Endothelial cell of umbilical vein (primary cell): ENCODE measurements around the gene A4GNT. TPM values are rescaled to one million over a fixed set of nuclear protein-coding genes. Genes with fewer than 3 reads are reported as not detected.

ENCODE experiments used
- BruUV-seq: library from RNA; stranded (reverse); fragments of 400-500 nt; replicated peaks from 2 replicates; lab custom pipeline; 2021; lab: Mats Ljungman, UMichigan
- CTCF ChIA-PET: fragments of 300-600, 350-600 bp; sonication (Branson Sonifier 250); formaldehyde crosslinking; loops from one replicate; lab custom pipeline; 2021; ENCODE audit warnings: antibody characterized with exemption, inconsistent platforms; lab: Charles Lee
- POLR2A ChIA-PET: fragments of 300-600, 350-600 bp; sonication (Branson Sonifier 250); formaldehyde crosslinking; loops from one replicate; lab custom pipeline; 2021; ENCODE audit warnings: antibody characterized with exemption, inconsistent platforms; lab: Charles Lee
- DNase-seq: peaks from one replicate; pipeline ENCODE4 v3.0.0-alpha.2; 2011; ENCODE audit warnings: low read depth, low spot score
- FAIRE-seq: peaks from 2 replicates; lab custom pipeline; 2011; peaks lifted over from hg19 to GRCh38; lab: Jason Lieb, UNC
- H2AFZ ChIP-seq: 2 replicates; pipeline ENCODE4 v1.6.0; 2012; ENCODE audit warnings: low read depth, low read length, control low read depth, inconsistent platforms
- H3K27ac ChIP-seq: 2 replicates; pipeline ENCODE4 v1.5.1; 2011; ENCODE audit warnings: low read depth, mild to moderate bottlenecking, control low read depth, low read length, moderate library complexity; ENCODE audit not compliant: insufficient read depth
- H3K27me3 ChIP-seq, 2 experiments: 2 replicates each; pipeline versions ENCODE4 v1.6.0 to v1.6.1; 2011; ENCODE audit warnings: low read length in 2 of 2, mixed read lengths in 1 of 2; ENCODE audit not compliant: control insufficient read depth in 2 of 2, insufficient read depth in 2 of 2
- H3K36me3 ChIP-seq, 2 experiments: 2 replicates in 1 of 2; 3 replicates in 1 of 2; pipeline ENCODE4 v1.5.1; 2011; ENCODE audit warnings: low read length in 2 of 2, mild to moderate bottlenecking in 1 of 2, moderate library complexity in 1 of 2; ENCODE audit not compliant: control insufficient read depth in 2 of 2, insufficient read depth in 2 of 2; ENCODE audit errors: extremely low read depth in 1 of 2
- H3K4me1 ChIP-seq: 3 replicates; pipeline ENCODE4 v1.5.1; 2011; ENCODE audit warnings: mild to moderate bottlenecking, low read length; ENCODE audit not compliant: control insufficient read depth, insufficient read depth; ENCODE audit errors: extremely low read depth
- H3K4me2 ChIP-seq: 2 replicates; pipeline ENCODE4 v1.6.1; 2011; ENCODE audit warnings: low read length, control low read depth, mixed read lengths; ENCODE audit not compliant: insufficient read depth
- H3K4me3 ChIP-seq, 3 experiments: fragments of 200-600 bp in 1 of 3; sonication (generic), shearing (Covaris generic) in 1 of 3; replicated peaks in 1 of 3; 2 replicates each; pipeline ENCODE4 v1.5.1; 2011 to 2016; ENCODE audit warnings: control low read depth in 3 of 3, low read length in 3 of 3, mild to moderate bottlenecking in 2 of 3, inconsistent platforms in 1 of 3, low read depth in 1 of 3, moderate library complexity in 1 of 3; ENCODE audit not compliant: insufficient read depth in 1 of 3
- H3K79me2 ChIP-seq: 2 replicates; pipeline ENCODE4 v1.6.0; 2012; ENCODE audit warnings: low read length, inconsistent platforms; ENCODE audit not compliant: control insufficient read depth, insufficient read depth
- H3K9ac ChIP-seq: replicated peaks from 2 replicates; pipeline ENCODE3; 2011; ENCODE audit warnings: low read length, control low read depth; ENCODE audit not compliant: insufficient read depth; ENCODE audit errors: extremely low read depth
- H3K9me1 ChIP-seq: replicated peaks from 3 replicates; pipeline ENCODE4 v1.6.0; 2011; ENCODE audit warnings: mild to moderate bottlenecking, low read length; ENCODE audit not compliant: control insufficient read depth, insufficient read depth; ENCODE audit errors: extremely low read depth
- H3K9me3 ChIP-seq: replicated peaks from 2 replicates; pipeline ENCODE4 v1.5.1; 2012; ENCODE audit warnings: low read length, inconsistent platforms; ENCODE audit not compliant: control insufficient read depth, insufficient read depth
- H4K20me1 ChIP-seq: replicated peaks from 2 replicates; pipeline ENCODE3; 2011; ENCODE audit warnings: mild to moderate bottlenecking, low read length; ENCODE audit not compliant: control insufficient read depth, insufficient read depth; ENCODE audit errors: extremely low read depth
- EZH2 ChIP-seq: IDR thresholded peaks from 2 replicates; pipeline ENCODE4 v1.6.1; 2012; ENCODE audit warnings: borderline replicate concordance, low read depth, mild to moderate bottlenecking, moderate library complexity, low read length, inconsistent platforms; ENCODE audit not compliant: severe bottlenecking
- FOS ChIP-seq: IDR thresholded peaks from 2 replicates; pipeline ENCODE4 v1.6.1; 2011; ENCODE audit warnings: mild to moderate bottlenecking, low read length, moderate library complexity, borderline replicate concordance; ENCODE audit not compliant: insufficient read depth
- JUN ChIP-seq: IDR thresholded peaks from 2 replicates; pipeline ENCODE4 v1.6.1; 2011; ENCODE audit warnings: borderline replicate concordance, low read depth; ENCODE audit not compliant: insufficient read length, insufficient read depth
- MAX ChIP-seq: IDR thresholded peaks from 2 replicates; pipeline ENCODE4 v1.6.1; 2011; ENCODE audit not compliant: insufficient read depth, insufficient read length
- POLR2A ChIP-seq: IDR thresholded peaks from 2 replicates; pipeline ENCODE4 v1.6.1; 2012; ENCODE audit warnings: low read depth, mild to moderate bottlenecking, control low read depth, low read length
- dilution Hi-C: fragments of 300-500 bp; cut with MboI; formaldehyde crosslinking; loops from one replicate; pipeline ENCODE4 v1.15.0; 2019; ENCODE audit warnings: low sequenced_read_pairs; ENCODE audit not compliant: extremely low pct_ligation_motif_present
- intact Hi-C: fragments of 100-400 bp; cut with micrococcal nuclease; formaldehyde crosslinking; loops from one replicate; pipeline ENCODE4 v1.10.0; 2022
- polyA plus RNA-seq, 4 experiments: library from polyadenylated mRNA; depleted of rRNA in 3 of 4; stranded (reverse) in 3 of 4; unstranded in 1 of 4; fragments of >200 nt; gene quantifications; 2 replicates each; pipeline versions ENCODE4 v1.2.1 to v1.2.3, GENCODE V29; 2011 to 2012; ENCODE audit warnings: missing spikeins in 1 of 4
- total RNA-seq: library from RNA; stranded (reverse); gene quantifications from 2 replicates; pipeline ENCODE4 v1.2.3, GENCODE V29; 2021

A4GNT gene
- total and polyA plus RNA-seq, 2 donors (not counting 3 experiments of a cell fraction or from before 2014, with no cell fraction given): not detected

- CTCF ChIA-PET: interaction anchor here (1.0 to 2.6 kb wide), 4 partner anchors 11 to 36 kb away, joined by 3 to 11 read pairs (median 6); partner anchors contain the start of gene DZIP1L
- H3K9ac ChIP-seq: no peak overlapping the region
- intact Hi-C loops (no loop called here), dilution Hi-C loops (no loop called here)
- no peak for TF ChIP-seq MAX
- no peak for TF ChIP-seq EZH2
- no peak for TF ChIP-seq FOS
- no peak for TF ChIP-seq POLR2A
- TF ChIP-seq JUN: no peak
- BruUV-seq: no TSS peak
- H2AFZ ChIP-seq: no peak overlapping the region
- H3K9me1 ChIP-seq: no peaks in the 10 kb centered on the region
- H3K4me2 ChIP-seq: no peak overlapping the region
- FAIRE-seq (no peak), DNase-seq (no peak)
- H3K27me3 ChIP-seq: no peaks in the 10 kb centered on the region
- no peaks in the 10 kb centered on the region for H4K20me1 ChIP-seq
- POLR2A ChIA-PET: no interaction called here
- H3K27ac ChIP-seq: no peak overlapping the region
- no peaks in the 10 kb centered on the region for H3K4me1 ChIP-seq
- no peaks in the 10 kb centered on the region for H3K79me2 ChIP-seq
- H3K4me3 ChIP-seq: no peak overlapping the region
- H3K9me3 ChIP-seq: no peaks in the 10 kb centered on the region
- H3K36me3 ChIP-seq: peaks cover 0 to 2% of the 10 kb centered on the region in 2 experiments
Measured at GRCh38 chr3:138082085-138082991, 49.9 kb downstream of the A4GNT start.
